HepG2 (cell line): Measurements from ENCODE around the gene HSPB6. TPM values are rescaled to one million over a fixed set of nuclear protein-coding genes. Genes with fewer than 3 reads are reported as not detected.

ENCODE experiments used
- E2F5 ChIP-seq: sonication (generic); formaldehyde crosslinking; conservative IDR thresholded peaks from 2 replicates; pipeline ENCODE4 v1.4.0; 2020; ENCODE audit warnings: missing genetic modification reagents
- HNRNPL ChIP-seq: fragments of 200-400 bp; formaldehyde crosslinking; IDR thresholded peaks from 2 replicates; pipeline ENCODE4 v1.6.1; 2017; ENCODE audit warnings: mild to moderate bottlenecking, low read depth, low read length
- LRRFIP1 ChIP-seq: sonication (generic); formaldehyde crosslinking; conservative IDR thresholded peaks from 2 replicates; pipeline ENCODE4 v1.4.0; 2020; ENCODE audit warnings: missing genetic modification reagents
- MED1 ChIP-seq: sonication (generic); formaldehyde crosslinking; IDR thresholded peaks from 2 replicates; pipeline ENCODE4 v1.4.0; 2020; ENCODE audit warnings: missing genetic modification reagents
- NKX3-1 ChIP-seq: sonication (generic); formaldehyde crosslinking; IDR thresholded peaks from 2 replicates; pipeline ENCODE4 v1.5.0; 2020; ENCODE audit warnings: missing genetic modification reagents
- PATZ1 ChIP-seq: sonication (generic); formaldehyde crosslinking; IDR thresholded peaks from 2 replicates; pipeline ENCODE4 v1.4.0; 2020; ENCODE audit warnings: missing genetic modification reagents
- PBX3 ChIP-seq: sonication (generic); formaldehyde crosslinking; IDR thresholded peaks from 2 replicates; pipeline ENCODE4 v1.8.1; 2023; ENCODE audit warnings: missing genetic modification reagents, inconsistent platforms, borderline replicate concordance
- RBM22 ChIP-seq: fragments of 200-400 bp; formaldehyde crosslinking; optimal IDR thresholded peaks from 2 replicates; pipeline ENCODE3; 2017; ENCODE audit warnings: mild to moderate bottlenecking, low read length, moderate library complexity
- SETDB1 ChIP-seq: sonication (generic); formaldehyde crosslinking; IDR thresholded peaks from 2 replicates; pipeline ENCODE4 v1.5.1; 2020; ENCODE audit warnings: missing genetic modification reagents, mild to moderate bottlenecking, borderline replicate concordance
- U2AF1 ChIP-seq: fragments of 200-400 bp; formaldehyde crosslinking; optimal IDR thresholded peaks from 2 replicates; pipeline ENCODE3; 2017; ENCODE audit warnings: mild to moderate bottlenecking, low read depth, low read length
- ZBTB43 ChIP-seq: sonication (generic); formaldehyde crosslinking; conservative IDR thresholded peaks from 2 replicates; pipeline ENCODE4 v1.4.0; 2020; ENCODE audit warnings: missing genetic modification reagents
- ZNF274 ChIP-seq: sonication (generic); formaldehyde crosslinking; IDR thresholded peaks from 2 replicates; pipeline ENCODE4 v1.5.1; 2020; ENCODE audit warnings: mild to moderate bottlenecking, missing genetic modification reagents
- ZNF362 ChIP-seq: sonication (generic); formaldehyde crosslinking; IDR thresholded peaks from 2 replicates; pipeline ENCODE4 v1.4.0; 2020; ENCODE audit warnings: missing genetic modification reagents, mild to moderate bottlenecking, borderline replicate concordance
- ZNF382 ChIP-seq: sonication (generic); formaldehyde crosslinking; IDR thresholded peaks from 2 replicates; pipeline ENCODE4 v1.5.0; 2020; ENCODE audit warnings: missing genetic modification reagents, mild to moderate bottlenecking, borderline replicate concordance
- ZNF597 ChIP-seq: sonication (generic); formaldehyde crosslinking; IDR thresholded peaks from 2 replicates; pipeline ENCODE4 v1.5.0; 2020; ENCODE audit warnings: missing genetic modification reagents
- ZNF598 ChIP-seq: sonication (generic); formaldehyde crosslinking; IDR thresholded peaks from 2 replicates; pipeline ENCODE4 v1.5.1; 2020; ENCODE audit warnings: mild to moderate bottlenecking, missing genetic modification reagents, borderline replicate concordance
- ZNF772 ChIP-seq: sonication (generic); formaldehyde crosslinking; IDR thresholded peaks from 2 replicates; pipeline ENCODE4 v1.5.0; 2020; ENCODE audit warnings: mild to moderate bottlenecking, missing genetic modification reagents
- ZSCAN31 ChIP-seq: sonication (generic); formaldehyde crosslinking; IDR thresholded peaks from 2 replicates; pipeline ENCODE4 v1.5.0; 2020; ENCODE audit warnings: low read depth, mild to moderate bottlenecking, missing genetic modification reagents
- polyA plus RNA-seq, 8 experiments: library from polyadenylated mRNA; depleted of rRNA in 3 of 8; stranded (reverse) in 7 of 8; unstranded in 1 of 8; fragments of >200 nt; fragmentation: Illumina TruSeq in 4 of 8; extraction: Trizol in 4 of 8; gene quantifications; 2 replicates each; pipeline versions ENCODE4 v1.2.1 to v1.2.3, GENCODE V29; 2011 to 2016; ENCODE audit warnings: low read depth in 4 of 8, missing spikeins in 1 of 8, mixed read lengths in 1 of 8; ENCODE audit not compliant: insufficient read depth in 1 of 8
- total RNA-seq, 5 experiments: library from RNA; depleted of rRNA; stranded (reverse); fragments of >200 nt; fragmentation: Illumina TruSeq; extraction: Trizol; gene quantifications; 2 replicates each; pipeline ENCODE4 v1.2.3, GENCODE V29; 2016; ENCODE audit warnings: low read depth in 1 of 5

The HSPB6 gene
- total and polyA plus RNA-seq, 2 of the 13 experiments (the other 11 are each of a cell fraction or from before 2014, with no cell fraction given), result 0.18 TPM; not detected in 1

GRCh38 chr19:35797663-35798062 is 40.8 kb upstream of the HSPB6 start (continued):
- TF ChIP-seq ZNF597 (CRISPR knock-in tag), result no peak
- no peak for TF ChIP-seq ZSCAN31
- TF ChIP-seq PATZ1 (CRISPR knock-in tag), result 0 out of 2 replicates have a peak, but pooled peaks have one; percentile 25
- no peak for TF ChIP-seq ZNF362 (CRISPR knock-in tag)
- TF ChIP-seq SETDB1 (CRISPR knock-in tag), result no peak
- TF ChIP-seq ZNF772 (CRISPR knock-in tag), result no peak; the same call in 1 of the 2 replicates
- TF ChIP-seq MED1 (CRISPR knock-in tag), result peak; percentile 20; the same call in 1 of the 2 replicates
- TF ChIP-seq NKX3-1, result no peak
- no peak for TF ChIP-seq LRRFIP1 (CRISPR knock-in tag)
- TF ChIP-seq HNRNPL, result no peak
- TF ChIP-seq ZNF382 (CRISPR knock-in tag), result no peak
- TF ChIP-seq ZNF274 (CRISPR knock-in tag), result peak; percentile 81
- no peak for TF ChIP-seq RBM22
- TF ChIP-seq PBX3, result no peak
- 0 out of 2 replicates have a peak, but pooled peaks have one; percentile 35 for TF ChIP-seq ZBTB43 (CRISPR knock-in tag)
- no peak for TF ChIP-seq U2AF1
- no peak for TF ChIP-seq E2F5 (CRISPR knock-in tag)
- TF ChIP-seq ZNF598 (CRISPR knock-in tag), result no peak
